ENCODE measurements around the gene LMX1A. TPM values are rescaled to one million over a fixed set of nuclear protein-coding genes. Genes with fewer than 3 reads are reported as not detected.

Gene LMX1A
- 1 to 10 TPM in 1 of 4 donors, under 1 TPM in 3; 0.13 to 1.1 (median 0.51) TPM for total RNA-seq

GRCh38 chr1:165355977-165356811, at the start of gene LMX1A:
Gene LMX1A, minus strand, starts transcription at chr1:165356715. Its CDS starts 1,156 bp downstream, at chr1:165355559.
- peaks cover 0 to 52% (median 29%) of the 10 kb centered on the region in 3 donors for H3K4me1 ChIP-seq
- peaks cover 85% of the 10 kb centered on the region for H3K27me3 ChIP-seq
- peak within 1 kb of the TSS in 1 of 2 donors; percentile 51 for H3K4me3 ChIP-seq
- H3K27ac ChIP-seq: peak within 1 kb of the TSS in 1 of 4 donors; percentile 35
- TF ChIP-seq POLR2A (IDR thresholded peaks at IDR 0.05): no peak
- H3K9me3 ChIP-seq: no peaks in the 10 kb centered on the region
- peak; percentile 70 for ATAC-seq
- no CpG with 5 or more reads among the region's 88 CpGs for WGBS, 2 donors (ENCODE audit: low coverage in 1 of 2)
- no peaks in the 10 kb centered on the region for H3K36me3 ChIP-seq

GRCh38 chr1:165403835-165404482, 47.4 kb upstream of the LMX1A start:
- Histone ChIP-seq H3K27me3 (peaks cover 5% of the 10 kb centered on the region), H3K36me3 (no peaks in the 10 kb centered on the region), H3K4me1 (no peaks in the 10 kb centered on the region), H3K4me3 (no peak overlapping the region), H3K9me3 (no peaks in the 10 kb centered on the region), H3K27ac (no peak overlapping the region)
- ATAC-seq: no peak
- WGBS, 2 donors (ENCODE audit: low coverage in 1 of 2): 38 to 58% methylated on average over 2 of the region's 3 CpGs
- no peak for TF ChIP-seq POLR2AphosphoS5 (IDR thresholded peaks at IDR 0.05)
- no peak for TF ChIP-seq POLR2A (IDR thresholded peaks at IDR 0.05)
- TF ChIP-seq CTCF (IDR thresholded peaks at IDR 0.05): peak in 3 of 4 experiments; percentile 24 to 56 (median 33)
- TF ChIP-seq EP300 (IDR thresholded peaks at IDR 0.05): no peak

GRCh38 chr1:165402517-165403111, 46.1 kb upstream of the LMX1A start:
- Histone ChIP-seq H3K4me1 (peaks cover 0 to 7% (median 0%) of the 10 kb centered on the region in 3 donors), H3K36me3 (no peaks in the 10 kb centered on the region), H3K9me3 (no peaks in the 10 kb centered on the region), H3K27me3 (peaks cover 5% of the 10 kb centered on the region), H3K27ac (no peak overlapping the region), H3K4me3 (no peak overlapping the region)
- ATAC-seq: no peak
- no peak for TF ChIP-seq POLR2A (IDR thresholded peaks at IDR 0.05)
- TF ChIP-seq EP300 (IDR thresholded peaks at IDR 0.05): no peak
- TF ChIP-seq CTCF (IDR thresholded peaks at IDR 0.05): no peak
- TF ChIP-seq POLR2AphosphoS5 (IDR thresholded peaks at IDR 0.05): no peak
- 85 to 93% methylated on average over 3 to 4 of the region's 4 CpGs for WGBS, 2 donors (ENCODE audit: low coverage in 1 of 2)

- peaks cover 0 to 17% (median 0%) of the 10 kb centered on the region in 3 donors for H3K4me1 ChIP-seq
- ATAC-seq: peak; percentile 72
- H3K9me3 ChIP-seq: no peaks in the 10 kb centered on the region
- 27 to 57% methylated on average over 3 of the region's 4 CpGs for WGBS, 2 donors (ENCODE audit: low coverage in 1 of 2)
- no peak overlapping the region for H3K4me3 ChIP-seq
- no peak for TF ChIP-seq CTCF (IDR thresholded peaks at IDR 0.05)
- TF ChIP-seq EP300 (IDR thresholded peaks at IDR 0.05): no peak
- no peak for TF ChIP-seq POLR2AphosphoS5 (IDR thresholded peaks at IDR 0.05)
- TF ChIP-seq POLR2A (IDR thresholded peaks at IDR 0.05): no peak
- peak overlapping the region in 3 of 4 donors; percentile 13 to 61 (median 39) for H3K27ac ChIP-seq
- H3K27me3 ChIP-seq: no peaks in the 10 kb centered on the region
- no peaks in the 10 kb centered on the region for H3K36me3 ChIP-seq
Measured at GRCh38 chr1:165397944-165398343, 41.4 kb upstream of the LMX1A start.

GRCh38 chr1:165395901-165396300, 39.4 kb upstream of the LMX1A start:
- Histone ChIP-seq H3K9me3 (no peaks in the 10 kb centered on the region), H3K27me3 (no peaks in the 10 kb centered on the region), H3K4me1 (peaks cover 0 to 21% (median 0%) of the 10 kb centered on the region in 3 donors), H3K36me3 (no peaks in the 10 kb centered on the region), H3K27ac (no peak overlapping the region), H3K4me3 (no peak overlapping the region)
- 90% methylated on average over 4 of the region's 4 CpGs; no CpG with 5 or more reads in 1 of the 2 donors for WGBS, 2 donors (ENCODE audit: low coverage in 1 of 2)
- TF ChIP-seq EP300 (IDR thresholded peaks at IDR 0.05) (no peak), CTCF (IDR thresholded peaks at IDR 0.05) (no peak), POLR2A (IDR thresholded peaks at IDR 0.05) (no peak), POLR2AphosphoS5 (IDR thresholded peaks at IDR 0.05) (no peak)
- no peak for ATAC-seq

All from gastroesophageal sphincter (tissue), 4 donors.